Sigmoid colon (tissue), 4 donors: ENCODE data around the gene CMSS1.

Experiments
- CTCF ChIP-seq, 4 experiments: fragments of 450-650 bp in 3 of 4; fragments of 200-600 bp in 1 of 4; IDR thresholded peaks; one replicate each; pipeline ENCODE4 v1.5.1; 2016 to 2019; ENCODE audit warnings: antibody characterized with exemption in 4 of 4, mild to moderate bottlenecking in 3 of 4, moderate library complexity in 2 of 4
- EP300 ChIP-seq, 4 donors: sonication (generic); formaldehyde crosslinking; IDR thresholded peaks; one replicate each; pipeline ENCODE4 v1.6.1; 2017; ENCODE audit warnings: antibody characterized with exemption in 4 of 4
- POLR2A ChIP-seq, 2 donors: fragments of 450-650 bp; IDR thresholded peaks; one replicate each; pipeline ENCODE4 v1.6.1; 2016; ENCODE audit warnings: antibody characterized with exemption in 2 of 2, mild to moderate bottlenecking in 2 of 2, moderate library complexity in 2 of 2

DNA sequence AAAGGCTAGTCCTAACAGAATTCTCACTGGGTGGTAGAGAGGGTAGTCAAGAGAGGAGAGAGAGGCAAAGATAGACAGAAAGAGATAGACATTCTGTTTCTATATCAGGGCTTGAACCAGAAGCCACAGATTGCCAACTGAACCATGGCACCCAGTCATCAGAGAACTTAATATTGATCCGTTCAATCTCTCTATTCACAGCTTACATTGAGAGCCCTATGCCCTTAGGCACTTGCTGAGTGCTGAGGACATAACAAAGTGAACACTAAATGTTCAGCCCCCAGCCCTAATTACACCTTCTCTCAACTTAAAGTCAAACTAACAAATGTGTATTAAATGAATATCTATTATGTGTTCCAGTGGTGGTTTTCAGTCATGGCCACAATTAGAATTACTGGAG is 172.5 kb downstream of the CMSS1 start:
- no peak for TF ChIP-seq CTCF (IDR thresholded peaks at IDR 0.05)
- no peak for TF ChIP-seq EP300 (IDR thresholded peaks at IDR 0.05)
- TF ChIP-seq POLR2A (IDR thresholded peaks at IDR 0.05) = no peak
